K562 (cell line): ENCODE results near the gene SPDL1. TPM values are rescaled to one million over a fixed set of nuclear protein-coding genes. Genes with fewer than 3 reads are reported as not detected.

ENCODE experiments used
- ATAC-seq: fragments of 200-7000 bp; cut with Tn5 transposase; 3 replicates; pipeline ENCODE4 v1.9.1; 2020; ENCODE audit warnings: moderate library complexity
- BruUV-seq: library from RNA; stranded (reverse); fragments of 400-500 nt; replicated peaks from 2 replicates; lab custom pipeline; 2021; lab: Mats Ljungman, UMichigan
- CTCF ChIA-PET: fragments of 300-600 bp; formaldehyde crosslinking; extraction: SDS; loops from one replicate; lab custom pipeline; 2021; ENCODE audit warnings: low intra/inter-chr PET ratio; lab: Yijun Ruan, JAX
- POLR2A ChIA-PET: fragments of 300-600, 350-650 bp; sonication (Branson Sonifier 250); formaldehyde crosslinking; extraction: SDS; loops from one replicate; lab custom pipeline; 2021; ENCODE audit warnings: antibody characterized with exemption, inconsistent platforms; lab: Yijun Ruan, JAX
- DNase-seq, 4 experiments: peaks; one replicate each; pipeline versions ENCODE4 v3.0.0 to v3.0.0-alpha.2; 2011 to 2018; ENCODE audit warnings: low spot score in 3 of 4, mixed read lengths in 3 of 4; ENCODE audit errors: extremely low read depth in 1 of 4
- FAIRE-seq: peaks from 2 replicates; lab custom pipeline; 2011; peaks lifted over from hg19 to GRCh38; lab: Jason Lieb, UNC
- H2AFZ ChIP-seq: 2 replicates; pipeline ENCODE4 v1.6.0; 2011; ENCODE audit warnings: low read depth, low read length, control low read depth, inconsistent platforms
- H3K27ac ChIP-seq: fragments of 200-600 bp; 3 replicates; pipeline ENCODE4 v1.8.0; 2011; ENCODE audit warnings: low read depth, mild to moderate bottlenecking, control low read depth, inconsistent platforms, low read length, moderate library complexity, mixed read lengths; ENCODE audit errors: extremely low read depth
- H3K27me3 ChIP-seq, 2 experiments: fragments of 300-600 bp in 1 of 2; 2 replicates in 1 of 2; 3 replicates in 1 of 2; pipeline versions ENCODE4 v1.6.0 to v1.8.0; 2011; ENCODE audit warnings: inconsistent platforms in 2 of 2, low read length in 2 of 2, mild to moderate bottlenecking in 1 of 2, mixed read lengths in 1 of 2, moderate library complexity in 1 of 2; ENCODE audit not compliant: control insufficient read depth in 2 of 2, insufficient read depth in 2 of 2
- H3K36me3 ChIP-seq: fragments of 300-600 bp; 3 replicates; pipeline ENCODE4 v1.8.0; 2011; ENCODE audit warnings: mild to moderate bottlenecking, low read length, inconsistent platforms; ENCODE audit not compliant: control insufficient read depth, insufficient read depth
- H3K4me1 ChIP-seq, 2 experiments: fragments of 200-600 bp in 1 of 2; replicated peaks in 1 of 2; 2 replicates in 1 of 2; 3 replicates in 1 of 2; pipeline versions ENCODE4 v1.5.1 to v1.8.0; 2011; ENCODE audit warnings: inconsistent platforms in 2 of 2, low read length in 2 of 2, mild to moderate bottlenecking in 1 of 2, mixed read lengths in 1 of 2, moderate library complexity in 1 of 2; ENCODE audit not compliant: control insufficient read depth in 2 of 2, insufficient read depth in 2 of 2
- H3K4me2 ChIP-seq: 2 replicates; pipeline ENCODE4 v1.6.1; 2011; ENCODE audit warnings: low read length, control low read depth, inconsistent platforms, mixed read lengths; ENCODE audit not compliant: insufficient read depth
- H3K4me3 ChIP-seq: fragments of 200-600 bp; sonication (generic), shearing (Covaris generic); 2 replicates; pipeline ENCODE4 v1.5.1; 2016; ENCODE audit warnings: control low read depth, inconsistent platforms
- H3K79me2 ChIP-seq: fragments of 200-600 bp; 3 replicates; pipeline ENCODE4 v1.8.0; 2011; ENCODE audit warnings: low read length, inconsistent platforms; ENCODE audit not compliant: control insufficient read depth, insufficient read depth
- H3K9ac ChIP-seq, 2 experiments: 2 replicates each; pipeline versions ENCODE4 v1.6.0 to v1.6.1; 2011; ENCODE audit warnings: low read depth in 2 of 2, low read length in 2 of 2, control low read depth in 1 of 2, inconsistent platforms in 1 of 2, mild to moderate bottlenecking in 1 of 2, mixed read lengths in 1 of 2; ENCODE audit not compliant: insufficient read depth in 1 of 2
- H3K9me1 ChIP-seq: one replicate; pipeline ENCODE4 v1.6.0; 2011; ENCODE audit warnings: inconsistent platforms, mild to moderate bottlenecking, low read length, moderate library complexity; ENCODE audit not compliant: control insufficient read depth, insufficient read depth
- H3K9me3 ChIP-seq: replicated peaks from 2 replicates; pipeline ENCODE4 v1.5.1; 2011; ENCODE audit warnings: low read depth, low read length, inconsistent platforms; ENCODE audit not compliant: control insufficient read depth, insufficient read depth
- H4K20me1 ChIP-seq: replicated peaks from 2 replicates; pipeline ENCODE4 v1.6.1; 2011; ENCODE audit warnings: low read length, inconsistent platforms, mixed read lengths; ENCODE audit not compliant: control insufficient read depth, insufficient read depth
- CREB3 ChIP-seq: fragments of 450-650 bp; conservative IDR thresholded peaks from 2 replicates; pipeline ENCODE4 v1.6.1; 2016; ENCODE audit warnings: missing genetic modification characterization, low read depth, mild to moderate bottlenecking, missing compliant biosample characterization, moderate library complexity
- ETV6 ChIP-seq, 3 experiments: fragments of 150-350 bp in 1 of 3; sonication (generic) in 1 of 3; formaldehyde crosslinking in 1 of 3; IDR thresholded peaks; 2 replicates each; pipeline versions ENCODE4 v1.6.1 to v1.8.0; 2014 to 2022; ENCODE audit warnings: borderline replicate concordance in 2 of 3, low read depth in 2 of 3, antibody characterized with exemption in 1 of 3, low read length in 1 of 3, mild to moderate bottlenecking in 1 of 3, missing genetic modification reagents in 1 of 3
- HBP1 ChIP-seq: fragments of 450-650 bp; formaldehyde crosslinking; IDR thresholded peaks from 2 replicates; pipeline ENCODE4 v1.4.0; 2022; ENCODE audit warnings: missing genetic modification characterization
- HDAC6 ChIP-seq: IDR thresholded peaks from 2 replicates; pipeline ENCODE4 v1.6.1; 2012; ENCODE audit warnings: low read depth, mild to moderate bottlenecking, control low read depth, inconsistent platforms, low read length, moderate library complexity
- HMBOX1 ChIP-seq: sonication (generic); IDR thresholded peaks from 2 replicates; pipeline ENCODE4 v1.6.1; 2016
- LCOR ChIP-seq: sonication (generic); formaldehyde crosslinking; IDR thresholded peaks from 2 replicates; pipeline ENCODE4 v1.8.0; 2022; ENCODE audit warnings: mild to moderate bottlenecking, missing genetic modification reagents
- NCOA2 ChIP-seq, 2 experiments: fragments of 450-650 bp; IDR thresholded peaks; 2 replicates each; pipeline ENCODE4 v1.6.1; 2018; ENCODE audit warnings: mild to moderate bottlenecking in 2 of 2, moderate library complexity in 1 of 2; ENCODE audit not compliant: partially characterized antibody in 2 of 2
- NR4A1 ChIP-seq, 2 experiments: fragments of 250-450 bp in 1 of 2; fragments of 450-650 bp in 1 of 2; sonication (Bioruptor Pico) in 1 of 2; IDR thresholded peaks; 2 replicates each; pipeline versions ENCODE4 v1.4.0 to v1.6.1; 2016 to 2020; ENCODE audit warnings: mild to moderate bottlenecking in 2 of 2, missing compliant biosample characterization in 1 of 2, missing genetic modification characterization in 1 of 2, moderate library complexity in 1 of 2
- SAFB ChIP-seq: fragments of 200-400 bp; formaldehyde crosslinking; IDR thresholded peaks from 2 replicates; pipeline ENCODE4 v1.6.1; 2017; ENCODE audit warnings: low read depth, low read length, borderline replicate concordance
- SIX5 ChIP-seq, 2 experiments: IDR thresholded peaks; 2 replicates each; pipeline ENCODE4 v1.6.1; 2011; ENCODE audit warnings: low read length in 2 of 2, borderline replicate concordance in 1 of 2, low read depth in 1 of 2, mild to moderate bottlenecking in 1 of 2, moderate library complexity in 1 of 2; ENCODE audit not compliant: insufficient read depth in 1 of 2
- SREBF1 ChIP-seq: fragments of 150-350 bp; IDR thresholded peaks from 2 replicates; pipeline ENCODE4 v1.6.1; 2014; ENCODE audit warnings: antibody characterized with exemption, low read depth, low read length, borderline replicate concordance
- ZNF121 ChIP-seq: sonication (generic); formaldehyde crosslinking; conservative IDR thresholded peaks from 2 replicates; pipeline ENCODE4 v1.8.0; 2022; ENCODE audit warnings: missing genetic modification reagents
- ZNF75A ChIP-seq: fragments of 450-650 bp; formaldehyde crosslinking; IDR thresholded peaks from 2 replicates; pipeline ENCODE4 v1.4.0; 2020; ENCODE audit warnings: mild to moderate bottlenecking
- in situ Hi-C: fragments of 300-500 bp; cut with MboI; formaldehyde crosslinking; loops from 4 replicates; pipeline ENCODE4 v1.15.0; 2018; ENCODE audit warnings: inconsistent platforms, mixed read lengths
- intact Hi-C: fragments of 100-400 bp; cut with micrococcal nuclease; formaldehyde crosslinking; loops from 2 replicates; pipeline ENCODE4 v1.14.2; 2022
- polyA plus RNA-seq, 8 experiments: library from polyadenylated mRNA; depleted of rRNA in 4 of 8; stranded (reverse) in 5 of 8; unstranded in 3 of 8; fragments of >200 nt; fragmentation: Nextera tagmentation in 2 of 8; fragmentation: Illumina TruSeq in 1 of 8; extraction: Ambion mirVana in 2 of 8; extraction: Trizol in 1 of 8; gene quantifications; 2 replicates each; pipeline versions ENCODE4 v1.2.1 to v1.2.3, GENCODE V29; 2011 to 2014; ENCODE audit warnings: inconsistent platforms in 1 of 8, missing spikeins in 1 of 8
- total RNA-seq, 7 experiments: library from RNA; depleted of rRNA in 6 of 7; stranded (reverse); fragments of >200 nt in 6 of 7; fragmentation: Illumina TruSeq in 2 of 7; extraction: Trizol in 2 of 7; gene quantifications; 2 replicates each; pipeline versions ENCODE4 v1.2.1 to v1.2.3, GENCODE V29; 2011 to 2021; ENCODE audit warnings: low replicate concordance in 1 of 7

SPDL1 gene
- total and polyA plus RNA-seq, 9 of the 15 experiments (the other 6 are each of a cell fraction or from before 2014, with no cell fraction given): 32.4 to 59.6 (median 49.0) TPM

GRCh38 chr5:169534311-169534880 is 49.2 kb upstream of the SPDL1 start (continued):
- TF ChIP-seq ETV6 (IDR thresholded peaks at IDR 0.05; ENCODE audit: borderline replicate concordance in 1 of 2, low read depth in 2 of 2, low read length in 1 of 2) (no peak), ETV6 (CRISPR knock-in tag; IDR thresholded peaks at IDR 0.05; ENCODE audit: borderline replicate concordance) (no peak), HBP1 (CRISPR knock-in tag) (no peak)

- POLR2A ChIA-PET: no interaction called here
- no peaks in the 10 kb centered on the region for H3K9me1 ChIP-seq
- H2AFZ ChIP-seq: no peak overlapping the region
- no peaks in the 10 kb centered on the region for H3K27me3 ChIP-seq
- intact Hi-C loops: no loop called here
- no peak for DNase-seq
- in situ Hi-C loops: no loop called here
- H3K36me3 ChIP-seq: no peaks in the 10 kb centered on the region
- no peaks in the 10 kb centered on the region for H3K79me2 ChIP-seq
- CTCF ChIA-PET: no interaction called here
- H3K9me3 ChIP-seq: no peaks in the 10 kb centered on the region
- no peak overlapping the region for H3K4me3 ChIP-seq
- no TSS peak for BruUV-seq
- H3K9ac ChIP-seq: no peak overlapping the region
- FAIRE-seq: no peak
- H3K4me1 ChIP-seq: no peaks in the 10 kb centered on the region
- no peak overlapping the region for H3K4me2 ChIP-seq
- H4K20me1 ChIP-seq: no peaks in the 10 kb centered on the region; the same call in 1 of the 2 replicates
- ATAC-seq: no peak
- H3K27ac ChIP-seq: no peak overlapping the region
- TF ChIP-seq NCOA2 (IDR thresholded peaks at IDR 0.05; ENCODE audit: partially characterized antibody in 2 of 2) (no peak), LCOR (CRISPR knock-in tag) (no peak), CREB3 (tag) (no peak), SAFB (no peak), HDAC6 (no peak), SIX5 (IDR thresholded peaks at IDR 0.05; ENCODE audit: borderline replicate concordance in 1 of 2, insufficient read depth in 1 of 2, low read depth in 1 of 2, low read length in 2 of 2) (no peak), SREBF1 (no peak), ZNF121 (no peak), HMBOX1 (no peak), NR4A1 (CRISPR knock-in tag; IDR thresholded peaks at IDR 0.05) (no peak), NR4A1 (tag; IDR thresholded peaks at IDR 0.05) (no peak), ZNF75A (CRISPR knock-in tag) (no peak)
Observed at GRCh38 chr5:169534939-169535338, 48.6 kb upstream of the SPDL1 start.
